ENCODE results near the gene C5orf63. TPM values are rescaled to one million over a fixed set of nuclear protein-coding genes. Genes with fewer than 3 reads are reported as not detected.

Gene C5orf63
- total RNA-seq, 1 donor from 2014 or later: 7.5 TPM

DNA sequence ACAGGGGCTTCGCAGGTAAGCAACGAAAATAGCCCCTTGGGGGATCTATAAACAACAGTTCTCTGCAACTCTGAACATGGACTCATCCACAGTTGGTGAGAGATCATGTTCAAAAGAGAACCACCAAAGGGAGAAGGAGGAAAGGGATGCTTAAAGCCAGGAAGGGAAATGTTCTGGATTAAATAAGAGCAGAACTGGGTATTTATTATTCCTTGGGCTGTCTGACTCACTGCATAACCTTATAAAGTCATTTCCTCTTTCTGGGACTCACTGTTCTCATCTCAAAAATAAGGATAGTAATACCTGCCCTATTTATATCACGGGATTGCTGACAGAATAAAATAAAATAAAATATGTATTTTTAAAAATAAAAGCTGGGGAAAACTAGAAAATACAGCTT lies 31.7 kb downstream of the C5orf63 start:
- Histone ChIP-seq H3K4me3 (no peak overlapping the region), H3K4me1 (peaks cover 4% of the 10 kb centered on the region), H3K27me3 (ENCODE audit: low read depth) (no peaks in the 10 kb centered on the region), H3K27ac (peak overlapping the region; percentile 43), H3K9me3 (no peaks in the 10 kb centered on the region), H3K36me3 (peaks cover 5% of the 10 kb centered on the region)
- intact Hi-C loops (cut with DNase I): no loop called here
- no peak for ATAC-seq
- TF ChIP-seq CTCF (IDR thresholded peaks at IDR 0.05): no peak
- DNase-seq: no peak

DNA sequence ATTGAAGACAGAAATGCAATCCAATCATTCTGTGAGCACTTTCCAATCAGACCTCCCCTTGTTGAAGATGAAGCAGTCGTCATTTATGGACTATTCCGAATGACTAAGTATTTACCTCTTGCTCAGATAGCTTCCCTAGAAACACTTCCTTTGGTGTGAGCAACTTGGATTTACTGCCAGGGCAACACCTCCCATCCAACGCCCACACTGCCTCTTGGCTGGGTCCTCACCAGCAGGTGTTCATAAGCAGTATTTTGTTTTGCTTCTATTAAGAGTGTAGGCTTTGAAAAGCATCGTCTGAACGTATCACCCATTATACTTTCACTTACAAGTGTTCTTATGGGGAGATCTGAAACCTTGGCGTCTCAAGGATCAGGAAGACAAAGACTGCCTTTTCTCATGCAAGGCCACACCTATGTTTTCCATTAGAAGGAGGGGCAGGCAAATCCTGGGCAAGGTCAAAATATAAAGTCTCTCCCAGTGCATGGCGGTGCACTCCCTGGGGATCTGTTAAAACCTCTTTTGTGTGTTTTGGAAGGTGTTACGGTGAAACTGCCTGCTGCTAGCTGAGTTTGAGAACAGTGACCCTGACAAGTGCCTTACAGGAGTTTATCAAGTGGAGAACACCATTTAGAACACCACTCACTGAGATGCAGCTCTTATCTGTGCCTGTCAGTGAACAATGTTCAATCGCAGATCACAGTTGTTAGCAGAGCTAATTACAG lies 32.3 kb downstream of the C5orf63 start:
- ATAC-seq (peak; percentile 39 to 51), DNase-seq (no peak)
- Histone ChIP-seq H3K4me3 (no peak overlapping the region), H3K4me1 (peaks cover 4% of the 10 kb centered on the region), H3K27me3 (ENCODE audit: low read depth) (no peaks in the 10 kb centered on the region), H3K9me3 (no peaks in the 10 kb centered on the region), H3K36me3 (no peaks in the 10 kb centered on the region), H3K27ac (peak overlapping the region; percentile 43)
- intact Hi-C loops (cut with DNase I): no loop called here
- TF ChIP-seq CTCF (IDR thresholded peaks at IDR 0.05): no peak

DNA sequence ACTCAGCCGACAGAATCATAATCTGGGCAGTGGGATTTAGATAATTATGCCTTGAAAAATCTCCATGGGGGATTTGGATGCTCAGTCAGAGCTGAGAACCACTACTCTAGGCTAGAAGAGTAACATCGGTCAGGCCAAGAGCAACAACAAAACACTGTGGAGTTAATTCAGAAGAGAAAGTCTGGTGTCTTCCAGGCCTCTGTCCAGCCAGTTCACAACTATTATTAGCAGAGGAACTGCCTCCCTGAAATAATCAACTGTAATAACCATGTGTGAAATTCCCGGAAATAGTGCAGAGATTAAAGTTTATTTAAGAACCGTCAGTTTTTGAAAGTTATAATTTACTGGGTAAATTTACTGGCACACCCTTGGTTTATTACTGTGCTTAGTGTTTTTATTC lies 34.8 kb downstream of the C5orf63 start:
- DNase-seq: no peak
- no peaks in the 10 kb centered on the region for H3K36me3 ChIP-seq
- intact Hi-C loops (cut with DNase I): no loop called here
- H3K9me3 ChIP-seq: no peaks in the 10 kb centered on the region
- peaks cover 4% of the 10 kb centered on the region for H3K4me1 ChIP-seq
- H3K4me3 ChIP-seq: no peak overlapping the region
- ATAC-seq: no peak
- H3K27ac ChIP-seq: no peak overlapping the region
- TF ChIP-seq CTCF (IDR thresholded peaks at IDR 0.05): no peak
- no peaks in the 10 kb centered on the region for H3K27me3 ChIP-seq (ENCODE audit: low read depth)

- intact Hi-C loops (cut with DNase I): no loop called here
- TF ChIP-seq CTCF (IDR thresholded peaks at IDR 0.05): no peak
- DNase-seq: no peak
- no peak overlapping the region for H3K27ac ChIP-seq
- no peaks in the 10 kb centered on the region for H3K36me3 ChIP-seq
- no peak for ATAC-seq
- H3K4me1 ChIP-seq: peaks cover 13% of the 10 kb centered on the region
- no peaks in the 10 kb centered on the region for H3K27me3 ChIP-seq (ENCODE audit: low read depth)
- H3K4me3 ChIP-seq: no peak overlapping the region
- no peaks in the 10 kb centered on the region for H3K9me3 ChIP-seq
Measured at GRCh38 chr5:127031863-127032232, 41.5 kb downstream of the C5orf63 start.

- Histone ChIP-seq H3K9me3 (no peaks in the 10 kb centered on the region), H3K36me3 (no peaks in the 10 kb centered on the region), H3K4me1 (peaks cover 13% of the 10 kb centered on the region), H3K27me3 (ENCODE audit: low read depth) (no peaks in the 10 kb centered on the region), H3K4me3 (peak overlapping the region; percentile 88), H3K27ac (peak overlapping the region; percentile 88)
- TF ChIP-seq CTCF (IDR thresholded peaks at IDR 0.05): no peak
- ATAC-seq (peak; percentile 15 to 20), DNase-seq (peak; percentile 61)
- intact Hi-C loops (cut with DNase I): no loop called here
Measured at GRCh38 chr5:127031147-127031862, 42.0 kb downstream of the C5orf63 start.

Data from lower lobe of right lung (tissue), 2 donors.